SK-N-SH (cell line): ENCODE measurements around the gene BCAM.

Experiments used
- IRF3 ChIP-seq: fragments of 150-350 bp; IDR thresholded peaks from 2 replicates; pipeline ENCODE4 v1.6.1; 2016; ENCODE audit warnings: mild to moderate bottlenecking, low read depth, low read length
- RFX5 ChIP-seq: IDR thresholded peaks from 2 replicates; pipeline ENCODE4 v1.6.1; 2012; ENCODE audit warnings: mild to moderate bottlenecking, improper control_type of control experiment, low read length
- TEAD4 ChIP-seq: IDR thresholded peaks from 2 replicates; pipeline ENCODE4 v1.4.0; 2012; ENCODE audit warnings: mild to moderate bottlenecking, borderline replicate concordance; ENCODE audit not compliant: insufficient read depth
- TF ChIP-seq, protein P1 (sequence below): IDR thresholded peaks from 2 replicates; pipeline ENCODE4 v1.4.0; 2012; ENCODE audit warnings: low read depth, borderline replicate concordance

DNA sequence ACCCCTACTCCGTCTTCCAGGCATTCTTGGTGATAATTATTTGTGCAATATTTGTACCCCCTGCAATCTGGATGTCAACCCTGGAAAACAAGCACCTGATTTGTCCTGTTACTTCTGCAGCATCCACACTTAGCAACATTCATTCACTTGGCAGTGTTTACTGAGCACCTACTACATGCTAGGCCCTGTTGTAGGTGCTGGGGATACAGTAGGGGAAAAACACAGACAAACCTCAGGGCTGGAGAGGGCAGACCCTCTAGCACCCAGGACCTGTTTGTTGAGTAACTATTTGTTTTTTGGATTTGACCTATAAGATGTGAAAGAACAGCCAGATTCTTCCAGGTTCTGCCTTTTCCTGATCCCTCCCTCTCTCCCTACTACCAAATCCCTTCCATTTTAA is 46.7 kb downstream of the BCAM start:
- TF ChIP-seq IRF3 (no peak), RFX5 (no peak), TEAD4 (no peak)
- TF ChIP-seq, protein P1, sequence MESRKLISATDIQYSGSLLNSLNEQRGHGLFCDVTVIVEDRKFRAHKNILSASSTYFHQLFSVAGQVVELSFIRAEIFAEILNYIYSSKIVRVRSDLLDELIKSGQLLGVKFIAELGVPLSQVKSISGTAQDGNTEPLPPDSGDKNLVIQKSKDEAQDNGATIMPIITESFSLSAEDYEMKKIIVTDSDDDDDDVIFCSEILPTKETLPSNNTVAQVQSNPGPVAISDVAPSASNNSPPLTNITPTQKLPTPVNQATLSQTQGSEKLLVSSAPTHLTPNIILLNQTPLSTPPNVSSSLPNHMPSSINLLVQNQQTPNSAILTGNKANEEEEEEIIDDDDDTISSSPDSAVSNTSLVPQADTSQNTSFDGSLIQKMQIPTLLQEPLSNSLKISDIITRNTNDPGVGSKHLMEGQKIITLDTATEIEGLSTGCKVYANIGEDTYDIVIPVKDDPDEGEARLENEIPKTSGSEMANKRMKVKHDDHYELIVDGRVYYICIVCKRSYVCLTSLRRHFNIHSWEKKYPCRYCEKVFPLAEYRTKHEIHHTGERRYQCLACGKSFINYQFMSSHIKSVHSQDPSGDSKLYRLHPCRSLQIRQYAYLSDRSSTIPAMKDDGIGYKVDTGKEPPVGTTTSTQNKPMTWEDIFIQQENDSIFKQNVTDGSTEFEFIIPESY = no peak
